Measurements from ENCODE around the gene PLEKHH1.

Gene PLEKHH1

DNA sequence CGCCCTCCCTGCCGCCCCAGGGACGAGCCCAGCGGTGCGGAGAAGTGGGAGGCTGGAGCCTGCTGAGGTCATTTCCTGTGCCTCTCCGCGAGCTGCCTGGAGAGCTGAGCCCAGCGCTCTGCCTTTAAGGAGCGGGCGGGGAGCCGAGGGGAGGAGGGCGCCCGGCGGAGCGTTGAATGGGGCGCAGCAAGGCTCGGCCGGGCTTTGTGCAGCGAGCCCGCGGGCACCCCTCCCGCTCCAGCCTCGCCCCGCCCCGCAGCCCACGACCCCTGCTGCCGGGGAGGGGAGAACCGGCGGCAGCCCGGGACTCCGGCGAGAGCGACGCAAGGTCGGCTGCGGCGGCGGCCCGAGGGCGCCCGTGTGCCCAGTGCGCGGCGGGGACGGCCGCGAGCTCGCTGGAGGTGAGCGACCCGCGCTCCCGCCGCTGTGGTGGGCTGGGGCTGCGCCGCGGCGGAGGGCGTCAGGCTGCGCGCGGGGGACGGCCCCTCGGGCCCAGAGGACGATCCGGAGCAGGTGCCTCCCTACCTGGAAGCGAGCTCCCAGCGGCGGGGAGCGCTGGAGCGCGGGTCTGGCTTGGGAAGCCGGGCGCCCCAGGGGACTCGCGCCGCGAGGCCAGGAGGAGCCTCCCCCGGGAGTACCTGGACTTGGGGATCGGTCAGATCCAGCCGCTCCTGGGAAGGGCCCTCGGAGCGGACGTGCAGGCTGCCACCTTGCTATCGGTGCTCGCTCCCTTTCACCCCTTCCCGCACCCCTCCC is at the start of gene PLEKHH1:
TSS of gene PLEKHH1 (plus strand) at position 293 of the 756 bp plus-strand sequence. CDS start 8,578 bp downstream, outside the sequence.
- peak; percentile 38 for DNase-seq

- no peak for DNase-seq
These were observed 49.4 kb upstream of the PLEKHH1 start for GRCh38 chr14:67483579-67484285.

DNA sequence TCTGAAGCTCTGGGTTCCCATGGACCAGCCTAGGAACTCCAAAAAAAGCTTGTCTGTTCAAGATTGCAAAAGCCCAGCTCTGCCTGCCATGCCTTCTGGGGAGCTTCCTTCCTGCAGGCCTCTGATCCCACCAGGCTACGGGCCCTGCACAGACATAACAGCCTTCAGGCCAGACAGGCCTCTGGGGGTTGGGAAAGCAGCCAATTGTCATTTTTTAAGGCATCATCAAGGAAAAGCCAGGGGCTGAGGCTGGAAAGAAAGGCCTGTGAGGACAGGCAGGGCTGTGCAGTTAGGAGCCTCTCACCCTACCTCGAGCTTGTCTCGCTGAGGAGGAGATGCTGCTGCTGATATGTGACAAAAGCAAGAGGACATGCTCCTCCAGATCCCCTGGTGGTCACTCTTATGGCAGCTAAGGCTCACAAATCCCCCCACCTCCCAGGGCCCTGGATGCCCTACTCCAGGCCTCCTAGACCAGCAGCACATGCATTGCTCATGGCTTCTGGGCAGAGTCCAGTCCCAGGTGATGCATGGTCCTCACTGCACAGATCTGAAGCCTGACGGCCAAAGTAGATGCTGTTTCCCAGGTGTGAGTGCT is 47.5 kb upstream of the PLEKHH1 start:
- no peak for DNase-seq

DNA sequence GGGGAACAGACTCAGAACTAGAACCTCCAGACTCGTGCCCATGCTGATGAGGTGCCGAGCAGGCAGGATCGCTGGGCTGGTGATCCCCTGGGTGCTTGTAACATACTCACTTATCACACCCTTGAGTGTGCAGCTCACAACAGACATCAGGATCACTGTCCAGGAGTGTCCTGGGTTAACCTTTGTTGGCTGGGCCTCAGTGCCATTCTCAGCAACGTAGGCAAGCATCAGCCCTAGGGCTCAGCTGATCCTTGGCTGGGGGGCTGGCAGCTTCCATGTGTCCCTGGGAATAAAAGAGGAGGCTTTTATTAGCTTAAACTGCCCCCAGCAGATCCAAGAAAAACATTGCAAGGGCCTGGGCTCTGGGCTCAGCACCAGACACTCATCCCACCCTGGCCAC is 46.2 kb upstream of the PLEKHH1 start:
- no peak for DNase-seq

DNA sequence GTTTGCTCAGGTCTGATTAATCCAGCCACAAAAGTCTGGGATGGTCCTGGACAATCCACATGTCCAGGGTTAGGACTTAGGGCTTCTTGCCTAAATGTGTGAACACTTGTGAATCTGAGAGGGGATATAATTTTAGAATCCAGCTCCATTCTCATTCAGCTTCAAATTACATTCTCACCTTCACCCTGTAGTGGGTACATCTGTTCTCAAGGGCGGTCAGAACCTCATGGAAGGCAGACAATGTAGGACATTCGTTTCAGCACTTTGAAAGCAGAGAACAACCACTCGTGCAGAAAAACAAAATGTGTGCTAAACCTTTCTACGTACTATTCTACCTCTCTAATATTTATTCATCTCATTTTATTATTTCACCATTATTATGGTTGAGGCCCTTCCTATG is 45.8 kb upstream of the PLEKHH1 start:
- DNase-seq, result no peak

GRCh38 chr14:67487937-67488893 is 44.9 kb upstream of the PLEKHH1 start, which contains the start of gene TMEM229B:
TMEM229B (minus strand) TSS chr14:67488721; CDS start chr14:67473923, 14,798 bp downstream.
- DNase-seq, result peak; percentile 55

GRCh38 chr14:67490196-67490595 is 42.9 kb upstream of the PLEKHH1 start:
- no peak for DNase-seq

- DNase-seq, result no peak
These were observed 41.8 kb upstream of the PLEKHH1 start for GRCh38 chr14:67491285-67491684.

DNA sequence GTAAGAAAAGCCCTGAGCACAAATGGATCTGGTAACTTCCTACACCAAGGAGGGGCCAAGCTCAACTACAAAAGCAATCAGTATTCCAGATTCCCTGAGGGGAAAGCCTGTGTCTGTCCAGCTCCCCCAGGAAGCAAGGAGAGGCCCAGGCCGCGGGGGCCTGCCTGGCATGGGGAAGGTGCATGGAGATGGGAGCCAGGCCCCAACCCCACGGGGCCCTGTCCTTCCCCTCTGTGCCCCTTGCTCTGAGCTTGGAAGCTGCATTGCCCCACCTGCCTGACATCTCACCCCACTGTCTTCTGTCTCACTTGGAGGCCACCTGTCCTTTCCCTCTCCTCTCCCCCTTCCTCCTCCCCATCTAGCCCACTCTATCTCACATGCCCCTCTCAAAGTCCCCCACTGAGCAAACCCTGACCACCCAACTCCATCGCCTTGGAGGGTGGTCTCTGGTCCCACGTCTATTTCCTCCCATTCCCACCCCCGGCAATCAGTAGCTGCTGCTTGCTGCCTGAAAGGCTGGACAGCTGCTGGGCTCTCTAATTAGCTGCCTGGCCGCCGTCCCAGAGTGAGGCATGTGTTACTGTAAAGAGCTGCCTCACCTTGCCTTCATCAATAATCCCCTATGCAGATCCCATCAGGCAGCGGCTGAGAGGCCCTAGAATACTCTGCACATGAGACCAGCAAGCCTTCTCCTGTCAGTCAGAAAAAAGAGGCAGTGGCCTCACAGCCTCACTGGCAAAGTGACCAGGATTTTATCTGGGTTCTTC is 41.2 kb upstream of the PLEKHH1 start:
- DNase-seq, result no peak

- DNase-seq, result no peak
These were observed 40.6 kb upstream of the PLEKHH1 start for GRCh38 chr14:67492538-67492937.

- no peak for DNase-seq
These were observed 39.9 kb upstream of the PLEKHH1 start for GRCh38 chr14:67493092-67493717.

- DNase-seq, result no peak
These were observed 37.3 kb upstream of the PLEKHH1 start for GRCh38 chr14:67495827-67496226.

DNA sequence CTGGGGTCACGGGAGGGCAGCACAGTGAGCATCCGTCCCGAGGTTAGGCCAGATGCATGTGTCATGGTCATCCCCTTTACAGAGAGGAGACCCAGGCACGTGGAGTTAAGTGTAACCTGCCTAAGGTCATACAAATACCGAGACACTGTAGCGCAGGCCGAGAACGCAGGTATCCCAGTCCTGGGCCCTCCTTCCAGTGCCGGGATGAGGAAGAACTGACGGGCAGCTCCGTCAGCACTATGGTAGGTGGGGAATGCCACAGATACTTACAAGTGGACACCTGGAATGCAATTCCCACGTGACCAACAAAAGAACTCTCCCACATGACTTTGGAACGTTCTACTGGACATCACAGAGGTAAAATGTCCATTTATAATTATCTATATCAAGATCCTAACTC is 35.9 kb upstream of the PLEKHH1 start:
- no peak for DNase-seq

DNA sequence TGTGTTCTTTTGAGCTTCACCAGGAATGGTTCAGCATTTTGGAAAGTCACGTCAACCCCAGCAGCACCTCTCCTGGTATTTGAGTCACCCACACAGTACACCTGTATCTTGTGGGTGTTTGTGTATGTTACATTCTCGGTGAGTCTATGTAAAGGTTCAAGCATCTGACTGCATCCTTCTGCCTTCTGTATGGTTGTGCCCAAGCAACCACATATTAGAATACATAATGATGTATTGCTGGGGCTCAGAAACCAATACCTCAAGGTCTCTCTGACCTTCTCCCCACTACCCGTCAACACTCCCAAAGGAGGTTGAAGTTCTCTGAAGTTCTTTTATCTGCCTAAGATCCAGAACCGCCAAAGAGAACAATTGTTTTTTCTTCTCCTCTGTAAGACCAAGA is 35.4 kb upstream of the PLEKHH1 start:
- no peak for DNase-seq

DNA sequence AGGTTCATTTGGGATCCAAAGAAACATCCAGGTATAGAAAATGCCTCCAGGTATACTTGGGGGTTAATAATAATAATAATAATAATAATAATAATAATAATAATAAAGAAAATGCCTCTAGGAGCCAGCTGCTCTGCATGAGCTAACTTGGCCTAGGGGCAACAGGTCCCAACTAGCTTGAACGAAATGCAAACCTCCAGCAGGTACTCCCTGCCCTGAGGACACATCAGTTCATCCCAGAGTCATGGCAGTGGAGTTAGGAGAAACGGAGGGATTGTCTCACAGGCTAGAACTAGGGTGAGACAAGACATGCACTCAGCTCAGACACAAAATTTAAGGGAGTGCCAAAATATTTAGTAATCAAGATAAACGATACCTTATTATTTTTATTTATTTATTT is 32.1 kb upstream of the PLEKHH1 start:
- DNase-seq, result no peak

DNA sequence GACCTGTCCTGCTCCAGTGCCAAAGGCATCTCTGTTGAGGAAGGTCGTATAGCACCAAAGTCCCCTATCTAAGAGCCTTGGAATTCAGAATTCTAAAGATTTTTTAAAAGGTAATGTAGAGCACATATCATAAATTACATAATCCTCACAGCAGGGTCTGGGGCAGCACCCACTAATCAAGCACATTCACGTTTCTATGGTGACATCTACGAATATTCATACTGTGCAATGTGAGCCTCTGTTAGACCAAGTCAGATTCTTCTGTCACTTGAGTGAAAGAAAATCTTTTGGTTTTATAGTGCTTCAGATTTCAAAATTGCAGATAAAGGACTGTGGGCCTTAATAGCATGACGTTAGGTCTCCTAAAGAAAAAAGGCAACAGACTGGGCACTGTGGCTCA is 31.4 kb upstream of the PLEKHH1 start:
- DNase-seq, result no peak

DNA sequence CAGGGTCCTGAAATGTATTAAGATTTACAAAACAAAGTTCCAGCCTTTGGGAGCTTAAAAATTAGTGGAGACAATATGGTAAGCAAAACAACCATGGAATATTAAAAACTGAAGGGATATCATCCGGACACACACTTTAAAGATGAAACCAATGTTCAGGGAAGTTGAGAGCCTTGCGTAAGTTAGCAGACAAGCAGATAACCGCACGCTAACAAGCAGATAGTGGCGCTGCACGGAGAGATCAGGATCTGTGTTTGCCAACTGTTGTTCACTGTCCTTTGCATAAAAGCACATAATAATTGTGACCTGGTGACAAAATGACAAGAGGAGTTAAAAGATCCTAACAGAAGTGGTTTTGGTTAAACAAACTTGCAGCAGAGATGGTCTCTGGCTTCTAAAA is 30.2 kb upstream of the PLEKHH1 start:
- DNase-seq, result no peak

DNA sequence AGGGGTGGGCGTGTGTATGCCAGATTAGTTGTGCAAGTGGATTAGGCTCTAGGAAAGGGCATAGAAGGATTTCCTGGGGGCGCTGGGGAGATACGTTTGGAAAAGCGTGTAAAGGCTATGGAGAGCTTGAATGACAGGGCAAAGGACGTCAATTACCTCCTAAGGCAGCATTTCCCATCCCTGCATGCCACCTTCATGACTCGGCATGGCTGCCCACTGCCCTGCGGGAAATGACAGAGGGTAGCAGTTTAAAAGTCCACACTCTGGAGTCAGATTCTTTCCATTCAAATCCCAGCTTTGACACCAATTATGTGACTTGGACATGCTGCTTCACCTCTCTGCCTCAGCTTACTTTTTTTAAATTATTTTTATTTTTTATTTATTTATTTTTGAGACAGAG is 29.8 kb upstream of the PLEKHH1 start:
- no peak for DNase-seq

GRCh38 chr14:67505254-67505653 is 27.8 kb upstream of the PLEKHH1 start:
- DNase-seq, result no peak

- DNase-seq, result no peak
These were observed 24.1 kb upstream of the PLEKHH1 start for GRCh38 chr14:67508956-67509355.

DNA sequence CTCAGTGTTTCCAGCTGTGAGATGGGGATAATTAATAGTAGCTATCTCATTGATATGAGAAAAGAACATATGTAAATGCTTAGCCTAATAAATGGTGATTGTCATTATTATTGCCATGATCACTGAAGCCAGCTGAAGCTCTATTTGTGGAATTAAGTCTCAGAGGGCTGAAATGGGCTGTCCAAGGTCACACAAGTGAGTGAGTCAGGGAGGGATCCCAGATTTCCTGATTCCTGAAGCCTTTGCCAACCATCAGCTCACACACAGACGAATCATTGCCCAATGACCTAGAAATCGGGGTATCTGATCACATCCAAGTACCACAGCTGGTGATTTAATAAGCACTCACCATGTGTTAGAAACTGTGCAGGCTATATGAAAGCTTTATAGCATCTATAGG is 23.0 kb upstream of the PLEKHH1 start:
- no peak for DNase-seq

DNA sequence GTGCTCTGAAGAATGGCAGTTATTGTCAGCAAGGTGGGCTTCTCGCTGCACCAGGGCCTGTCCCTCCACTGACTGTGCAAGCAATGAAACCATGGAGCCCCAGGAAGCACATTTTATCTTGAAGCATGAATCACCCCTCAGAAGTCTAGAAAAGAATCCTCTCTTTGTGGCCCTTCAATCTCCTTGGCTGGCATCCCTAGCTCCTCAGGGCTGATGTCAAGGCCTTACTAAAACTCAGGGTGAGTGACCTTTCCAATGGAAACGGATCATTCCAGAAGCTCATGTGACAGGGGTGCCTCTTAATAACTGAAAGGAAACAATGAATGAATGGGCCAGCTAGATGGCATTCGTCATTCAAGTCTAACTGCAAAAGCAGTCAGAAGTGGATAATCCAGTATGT is 22.3 kb upstream of the PLEKHH1 start:
- DNase-seq, result no peak
